ENCODE data around the gene CCL13. TPM values are rescaled to one million over a fixed set of nuclear protein-coding genes. Genes with fewer than 3 reads are reported as not detected.

Gene CCL13
- total RNA-seq, 3 donors from 2014 or later, result 1.9 to 6.5 (median 2.2) TPM

- DNase-seq (no peak), ATAC-seq (no peak)
- Histone ChIP-seq H3K4me1 (ENCODE audit: low read depth) (no peaks in the 10 kb centered on the region), H3K9me3 (no peaks in the 10 kb centered on the region), H3K4me3 (no peak overlapping the region), H3K36me3 (ENCODE audit: low read depth) (no peaks in the 10 kb centered on the region)
- intact Hi-C loops (cut with DNase I, micrococcal nuclease), result no loop called here
- no peak for TF ChIP-seq CTCF (IDR thresholded peaks at IDR 0.05)
Observed at GRCh38 chr17:34390649-34391048, 34.4 kb downstream of the CCL13 start.

- H3K36me3 ChIP-seq (ENCODE audit: low read depth), result no peaks in the 10 kb centered on the region
- no peaks in the 10 kb centered on the region for H3K9me3 ChIP-seq
- intact Hi-C loops (cut with DNase I, micrococcal nuclease), result no loop called here
- ATAC-seq (no peak), DNase-seq (no peak)
- H3K4me3 ChIP-seq, result no peak overlapping the region
- TF ChIP-seq CTCF (IDR thresholded peaks at IDR 0.05), result no peak
- H3K4me1 ChIP-seq (ENCODE audit: low read depth), result no peaks in the 10 kb centered on the region
Observed at GRCh38 chr17:34391241-34391640, 35.0 kb downstream of the CCL13 start.

- H3K9me3 ChIP-seq, result no peaks in the 10 kb centered on the region
- no peak overlapping the region for H3K4me3 ChIP-seq
- no peak for TF ChIP-seq CTCF (IDR thresholded peaks at IDR 0.05)
- H3K4me1 ChIP-seq (ENCODE audit: low read depth), result no peaks in the 10 kb centered on the region
- intact Hi-C loops (cut with DNase I, micrococcal nuclease), result no loop called here
- ATAC-seq, result no peak
- no peak for DNase-seq
- H3K36me3 ChIP-seq (ENCODE audit: low read depth), result no peaks in the 10 kb centered on the region
Observed at GRCh38 chr17:34393401-34393800, 37.1 kb downstream of the CCL13 start.

- no peak for TF ChIP-seq CTCF (IDR thresholded peaks at IDR 0.05)
- intact Hi-C loops (cut with DNase I, micrococcal nuclease), result no loop called here
- ATAC-seq, result no peak
Observed at GRCh38 chr17:34397265-34397664, 41.0 kb downstream of the CCL13 start.

GRCh38 chr17:34398990-34399389, 42.7 kb downstream of the CCL13 start:
- intact Hi-C loops (cut with DNase I, micrococcal nuclease), result no loop called here
- DNase-seq, result no peak
- no peaks in the 10 kb centered on the region for H3K9me3 ChIP-seq
- H3K4me3 ChIP-seq, result no peak overlapping the region
- ATAC-seq, result peak; percentile 19
- TF ChIP-seq CTCF (IDR thresholded peaks at IDR 0.05), result no peak
- no peaks in the 10 kb centered on the region for H3K4me1 ChIP-seq (ENCODE audit: low read depth)
- no peaks in the 10 kb centered on the region for H3K36me3 ChIP-seq (ENCODE audit: low read depth)

More at GRCh38 chr17:34397265-34397664, 41.0 kb downstream of the CCL13 start:
- no peaks in the 10 kb centered on the region for H3K4me1 ChIP-seq (ENCODE audit: low read depth)
- H3K9me3 ChIP-seq, result no peaks in the 10 kb centered on the region
- H3K36me3 ChIP-seq (ENCODE audit: low read depth), result no peaks in the 10 kb centered on the region
- DNase-seq, result no peak
- H3K4me3 ChIP-seq, result no peak overlapping the region

GRCh38 chr17:34399725-34400124, 43.4 kb downstream of the CCL13 start:
- H3K36me3 ChIP-seq (ENCODE audit: low read depth), result no peaks in the 10 kb centered on the region
- H3K9me3 ChIP-seq, result no peaks in the 10 kb centered on the region
- no peak for TF ChIP-seq CTCF (IDR thresholded peaks at IDR 0.05)
- ATAC-seq (no peak), DNase-seq (no peak)
- intact Hi-C loops (cut with DNase I, micrococcal nuclease), result no loop called here
- H3K4me1 ChIP-seq (ENCODE audit: low read depth), result no peaks in the 10 kb centered on the region
- no peak overlapping the region for H3K4me3 ChIP-seq

All from mucosa of descending colon (tissue), 3 donors.